ENCODE data around the gene DCST2.

DNA sequence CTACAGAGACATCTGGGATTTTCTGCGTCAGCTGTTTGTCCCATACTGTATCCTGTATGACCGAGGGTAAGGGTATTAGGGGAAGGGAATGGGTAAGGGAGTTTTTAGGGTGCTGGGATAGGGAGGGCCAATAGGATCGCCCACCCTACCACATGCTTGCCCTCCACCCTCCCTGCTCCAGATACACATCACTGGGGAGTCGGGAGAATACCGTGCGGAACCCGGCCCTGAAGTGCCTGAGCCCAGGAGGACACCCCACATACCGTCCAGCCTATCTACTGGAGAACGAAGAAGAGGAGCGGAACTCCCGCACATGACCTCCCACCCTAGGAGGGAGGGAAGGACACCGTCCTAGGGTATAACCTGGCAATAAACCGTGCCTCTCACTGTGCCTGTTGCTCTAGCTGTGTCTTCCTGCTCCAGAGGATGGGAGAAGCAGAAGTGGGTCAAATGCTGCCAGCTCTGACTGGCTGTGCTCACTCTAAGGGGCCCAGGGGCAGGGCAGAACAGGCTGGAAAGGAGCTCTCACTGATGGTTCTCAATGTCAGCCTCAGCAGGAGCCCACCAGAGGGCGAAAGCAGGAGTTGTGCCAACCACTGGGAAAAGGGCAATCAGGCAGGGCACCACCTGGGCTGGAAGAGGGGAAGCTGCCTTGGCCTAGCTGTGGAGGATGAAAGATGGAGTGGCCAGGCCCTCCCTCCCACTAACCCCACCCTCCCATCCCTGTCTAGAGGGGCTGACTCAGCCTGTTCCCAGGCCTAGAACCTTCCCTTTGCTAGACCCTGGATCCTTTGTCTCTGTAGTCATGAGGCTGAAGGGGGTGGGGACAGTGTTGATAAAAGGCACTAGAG lies 40.6 kb downstream of the DCST2 start:
- no peak for TF ChIP-seq POLR2A (IDR thresholded peaks at IDR 0.05)
- TF ChIP-seq, protein P1, sequence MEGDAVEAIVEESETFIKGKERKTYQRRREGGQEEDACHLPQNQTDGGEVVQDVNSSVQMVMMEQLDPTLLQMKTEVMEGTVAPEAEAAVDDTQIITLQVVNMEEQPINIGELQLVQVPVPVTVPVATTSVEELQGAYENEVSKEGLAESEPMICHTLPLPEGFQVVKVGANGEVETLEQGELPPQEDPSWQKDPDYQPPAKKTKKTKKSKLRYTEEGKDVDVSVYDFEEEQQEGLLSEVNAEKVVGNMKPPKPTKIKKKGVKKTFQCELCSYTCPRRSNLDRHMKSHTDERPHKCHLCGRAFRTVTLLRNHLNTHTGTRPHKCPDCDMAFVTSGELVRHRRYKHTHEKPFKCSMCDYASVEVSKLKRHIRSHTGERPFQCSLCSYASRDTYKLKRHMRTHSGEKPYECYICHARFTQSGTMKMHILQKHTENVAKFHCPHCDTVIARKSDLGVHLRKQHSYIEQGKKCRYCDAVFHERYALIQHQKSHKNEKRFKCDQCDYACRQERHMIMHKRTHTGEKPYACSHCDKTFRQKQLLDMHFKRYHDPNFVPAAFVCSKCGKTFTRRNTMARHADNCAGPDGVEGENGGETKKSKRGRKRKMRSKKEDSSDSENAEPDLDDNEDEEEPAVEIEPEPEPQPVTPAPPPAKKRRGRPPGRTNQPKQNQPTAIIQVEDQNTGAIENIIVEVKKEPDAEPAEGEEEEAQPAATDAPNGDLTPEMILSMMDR (IDR thresholded peaks at IDR 0.05), result no peak
